Stimulated activated naive CD8-positive, alpha-beta T cell treated with anti-CD3 and anti-CD28 coated beads, Interleukin-15, Interleukin-2, amounts not matched to agents 100 ng/mL and 50 ng/mL, for 24 hours (primary cell): ENCODE data around the gene FNDC3A.
A peak's percentile ranks its signal among the peaks of the same experiment; 100 is the strongest.

ENCODE experiments used
- H3K27ac Mint-ChIP-seq: one replicate; pipeline ENCODE4 v1.8.0; 2021; ENCODE audit warnings: mild to moderate bottlenecking, mixed read lengths
- H3K27me3 Mint-ChIP-seq: one replicate; pipeline ENCODE4 v1.8.0; 2021; ENCODE audit warnings: mixed read lengths
- H3K36me3 Mint-ChIP-seq: one replicate; pipeline ENCODE4 v1.8.0; 2021; ENCODE audit warnings: low read depth, mixed read lengths
- H3K4me1 Mint-ChIP-seq: one replicate; pipeline ENCODE4 v1.8.0; 2021; ENCODE audit warnings: low read depth, mixed read lengths
- H3K4me3 Mint-ChIP-seq: one replicate; pipeline ENCODE4 v1.8.0; 2021; ENCODE audit warnings: mild to moderate bottlenecking, mixed read lengths
- H3K9me3 Mint-ChIP-seq: one replicate; pipeline ENCODE4 v1.8.0; 2021; ENCODE audit warnings: mixed read lengths

The FNDC3A gene

GRCh38 chr13:48975856-48976575 lies at the start of gene FNDC3A:
Gene FNDC3A, plus strand, starts transcription at chr13:48975912. Its CDS starts 30,279 bp downstream, at chr13:49006191.
- peaks cover 35% of the 10 kb centered on the region for H3K36me3 Mint-ChIP-seq
- peaks cover 48% of the 10 kb centered on the region for H3K4me1 Mint-ChIP-seq
- H3K27me3 Mint-ChIP-seq: no peaks in the 10 kb centered on the region
- H3K4me3 Mint-ChIP-seq: peak within 1 kb of the TSS; percentile 98
- H3K27ac Mint-ChIP-seq: peak within 1 kb of the TSS; percentile 98
- H3K9me3 Mint-ChIP-seq: peaks cover 29% of the 10 kb centered on the region

GRCh38 chr13:48928757-48929430 lies 46.8 kb upstream of the FNDC3A start:
- H3K27ac Mint-ChIP-seq: no peak overlapping the region
- H3K4me3 Mint-ChIP-seq: no peak overlapping the region
- no peaks in the 10 kb centered on the region for H3K36me3 Mint-ChIP-seq
- H3K9me3 Mint-ChIP-seq: peaks cover 8% of the 10 kb centered on the region
- H3K4me1 Mint-ChIP-seq: no peaks in the 10 kb centered on the region
- peaks cover 13% of the 10 kb centered on the region for H3K27me3 Mint-ChIP-seq

GRCh38 chr13:48930918-48931317 lies 44.8 kb upstream of the FNDC3A start:
- Mint-ChIP-seq H3K27ac (no peak overlapping the region), H3K4me1 (no peaks in the 10 kb centered on the region), H3K4me3 (no peak overlapping the region), H3K9me3 (peaks cover 17% of the 10 kb centered on the region), H3K27me3 (peaks cover 27% of the 10 kb centered on the region), H3K36me3 (no peaks in the 10 kb centered on the region)

GRCh38 chr13:48938308-48938943 lies 37.3 kb upstream of the FNDC3A start:
- peaks cover 13% of the 10 kb centered on the region for H3K9me3 Mint-ChIP-seq
- H3K4me1 Mint-ChIP-seq: peaks cover 14% of the 10 kb centered on the region
- no peaks in the 10 kb centered on the region for H3K36me3 Mint-ChIP-seq
- peaks cover 35% of the 10 kb centered on the region for H3K27me3 Mint-ChIP-seq
- H3K27ac Mint-ChIP-seq: no peak overlapping the region
- H3K4me3 Mint-ChIP-seq: no peak overlapping the region

- Mint-ChIP-seq H3K27me3 (peaks cover 22% of the 10 kb centered on the region), H3K27ac (no peak overlapping the region), H3K9me3 (peaks cover under 1% of the 10 kb centered on the region), H3K36me3 (no peaks in the 10 kb centered on the region), H3K4me3 (no peak overlapping the region), H3K4me1 (peaks cover 14% of the 10 kb centered on the region)
Observed at GRCh38 chr13:48939728-48940127, 36.0 kb upstream of the FNDC3A start.

GRCh38 chr13:48942131-48942530 lies 33.6 kb upstream of the FNDC3A start:
- no peak overlapping the region for H3K4me3 Mint-ChIP-seq
- H3K36me3 Mint-ChIP-seq: no peaks in the 10 kb centered on the region
- H3K4me1 Mint-ChIP-seq: peaks cover 14% of the 10 kb centered on the region
- H3K9me3 Mint-ChIP-seq: no peaks in the 10 kb centered on the region
- no peak overlapping the region for H3K27ac Mint-ChIP-seq
- peaks cover 16% of the 10 kb centered on the region for H3K27me3 Mint-ChIP-seq

GRCh38 chr13:48944221-48944620 lies 31.5 kb upstream of the FNDC3A start:
- Mint-ChIP-seq H3K27ac (no peak overlapping the region), H3K4me3 (no peak overlapping the region), H3K27me3 (peaks cover 16% of the 10 kb centered on the region), H3K36me3 (no peaks in the 10 kb centered on the region), H3K4me1 (peaks cover 6% of the 10 kb centered on the region), H3K9me3 (no peaks in the 10 kb centered on the region)

GRCh38 chr13:48945626-48946025 lies 30.1 kb upstream of the FNDC3A start:
- H3K27me3 Mint-ChIP-seq: peaks cover 20% of the 10 kb centered on the region
- no peaks in the 10 kb centered on the region for H3K4me1 Mint-ChIP-seq
- H3K4me3 Mint-ChIP-seq: no peak overlapping the region
- H3K27ac Mint-ChIP-seq: no peak overlapping the region
- no peaks in the 10 kb centered on the region for H3K9me3 Mint-ChIP-seq
- H3K36me3 Mint-ChIP-seq: no peaks in the 10 kb centered on the region

GRCh38 chr13:48946163-48946562 lies 29.5 kb upstream of the FNDC3A start:
- H3K36me3 Mint-ChIP-seq: no peaks in the 10 kb centered on the region
- H3K4me3 Mint-ChIP-seq: no peak overlapping the region
- H3K4me1 Mint-ChIP-seq: no peaks in the 10 kb centered on the region
- H3K9me3 Mint-ChIP-seq: no peaks in the 10 kb centered on the region
- no peak overlapping the region for H3K27ac Mint-ChIP-seq
- H3K27me3 Mint-ChIP-seq: peaks cover 19% of the 10 kb centered on the region

GRCh38 chr13:48949566-48950500 lies 25.9 kb upstream of the FNDC3A start:
- peaks cover 8% of the 10 kb centered on the region for H3K27me3 Mint-ChIP-seq
- no peak overlapping the region for H3K4me3 Mint-ChIP-seq
- no peaks in the 10 kb centered on the region for H3K36me3 Mint-ChIP-seq
- no peak overlapping the region for H3K27ac Mint-ChIP-seq
- H3K4me1 Mint-ChIP-seq: no peaks in the 10 kb centered on the region
- no peaks in the 10 kb centered on the region for H3K9me3 Mint-ChIP-seq

- Mint-ChIP-seq H3K9me3 (no peaks in the 10 kb centered on the region), H3K4me1 (no peaks in the 10 kb centered on the region), H3K4me3 (no peak overlapping the region), H3K27ac (no peak overlapping the region), H3K27me3 (peaks cover 8% of the 10 kb centered on the region), H3K36me3 (no peaks in the 10 kb centered on the region)
Observed at GRCh38 chr13:48950501-48950875, 25.2 kb upstream of the FNDC3A start.

GRCh38 chr13:48954081-48954480 lies 21.6 kb upstream of the FNDC3A start:
- no peaks in the 10 kb centered on the region for H3K9me3 Mint-ChIP-seq
- H3K4me3 Mint-ChIP-seq: no peak overlapping the region
- no peaks in the 10 kb centered on the region for H3K4me1 Mint-ChIP-seq
- peaks cover 21% of the 10 kb centered on the region for H3K27me3 Mint-ChIP-seq
- no peak overlapping the region for H3K27ac Mint-ChIP-seq
- H3K36me3 Mint-ChIP-seq: no peaks in the 10 kb centered on the region

GRCh38 chr13:48955536-48955935 lies 20.2 kb upstream of the FNDC3A start:
- Mint-ChIP-seq H3K4me3 (no peak overlapping the region), H3K36me3 (no peaks in the 10 kb centered on the region), H3K9me3 (no peaks in the 10 kb centered on the region), H3K4me1 (no peaks in the 10 kb centered on the region), H3K27ac (no peak overlapping the region), H3K27me3 (peaks cover 17% of the 10 kb centered on the region)

- Mint-ChIP-seq H3K4me3 (no peak overlapping the region), H3K27ac (no peak overlapping the region), H3K27me3 (peaks cover 13% of the 10 kb centered on the region), H3K9me3 (no peaks in the 10 kb centered on the region), H3K4me1 (no peaks in the 10 kb centered on the region), H3K36me3 (no peaks in the 10 kb centered on the region)
Observed at GRCh38 chr13:48961379-48961778, 14.3 kb upstream of the FNDC3A start.
